GM23248 (cell line): ENCODE measurements around the gene DNM1. TPM values are rescaled to one million over a fixed set of nuclear protein-coding genes. Genes with fewer than 3 reads are reported as not detected.
A peak's percentile ranks its signal among the peaks of the same experiment; 100 is the strongest.

Source experiments
- DNase-seq: peaks from one replicate; pipeline ENCODE4 v3.0.0-alpha.2; 2015
- H2AFZ ChIP-seq: fragments of 200-600 bp; sonication (generic); 2 replicates; pipeline ENCODE4 v1.6.1; 2016; ENCODE audit warnings: antibody characterized with exemption
- H3F3A ChIP-seq: fragments of 200-600 bp; sonication (generic); 2 replicates; pipeline ENCODE4 v1.6.1; 2016; ENCODE audit warnings: mild to moderate bottlenecking, antibody characterized with exemption, mixed run types; ENCODE audit not compliant: insufficient read depth
- H3K27ac ChIP-seq: fragments of 200-600 bp; sonication (generic); 2 replicates; pipeline ENCODE4 v1.5.1; 2016; ENCODE audit warnings: mild to moderate bottlenecking
- H3K27me3 ChIP-seq: fragments of 200-600 bp; sonication (generic); replicated peaks from 2 replicates; pipeline ENCODE4 v1.6.1; 2016; ENCODE audit warnings: mild to moderate bottlenecking; ENCODE audit not compliant: insufficient read depth
- H3K36me3 ChIP-seq: fragments of 200-600 bp; sonication (generic); 2 replicates; pipeline ENCODE4 v1.6.1; 2016; ENCODE audit warnings: low read depth, mild to moderate bottlenecking
- H3K4me1 ChIP-seq: fragments of 200-600 bp; sonication (generic); 2 replicates; pipeline ENCODE4 v1.6.1; 2016; ENCODE audit warnings: mild to moderate bottlenecking; ENCODE audit not compliant: insufficient read depth
- H3K4me2 ChIP-seq: fragments of 200-600 bp; sonication (generic); one replicate; pipeline ENCODE4 v1.6.1; 2016; ENCODE audit warnings: mild to moderate bottlenecking; ENCODE audit not compliant: unreplicated experiment
- H3K4me3 ChIP-seq: fragments of 200-600 bp; sonication (generic); 2 replicates; pipeline ENCODE4 v1.5.1; 2016; ENCODE audit warnings: mild to moderate bottlenecking
- H3K79me2 ChIP-seq: fragments of 200-600 bp; sonication (generic); 2 replicates; pipeline ENCODE4 v1.6.1; 2016; ENCODE audit warnings: mild to moderate bottlenecking; ENCODE audit not compliant: insufficient read depth
- H3K9ac ChIP-seq: fragments of 200-600 bp; sonication (generic); 2 replicates; pipeline ENCODE4 v1.6.1; 2016; ENCODE audit warnings: mild to moderate bottlenecking
- H3K9me2 ChIP-seq: fragments of 200-600 bp; sonication (generic); 2 replicates; pipeline ENCODE4 v1.6.1; 2016; ENCODE audit warnings: mixed run types, mild to moderate bottlenecking, moderate library complexity; ENCODE audit not compliant: insufficient read depth
- H3K9me3 ChIP-seq: fragments of 200-600 bp; sonication (generic); one replicate; pipeline ENCODE4 v1.6.1; 2017; ENCODE audit warnings: low read depth
- H4K20me1 ChIP-seq: fragments of 200-600 bp; sonication (generic); 2 replicates; pipeline ENCODE4 v1.6.0; 2016; ENCODE audit not compliant: insufficient read depth
- EZH2 ChIP-seq: fragments of 200-600 bp; sonication (generic); IDR thresholded peaks from 2 replicates; pipeline ENCODE4 v1.6.1; 2018; ENCODE audit warnings: antibody characterized with exemption, mild to moderate bottlenecking; ENCODE audit not compliant: insufficient read depth, poor library complexity, severe bottlenecking
- EZH2phosphoT487 ChIP-seq: fragments of 200-600 bp; sonication (generic); IDR thresholded peaks from 2 replicates; pipeline ENCODE4 v1.6.1; 2018; ENCODE audit warnings: antibody characterized with exemption, moderate library complexity, mild to moderate bottlenecking, low read depth; ENCODE audit not compliant: insufficient read depth
- WGBS, 2 experiments: methylation state at CpG; one replicate each; pipeline ENCODE4 v1.1.6; 2015 to 2017; ENCODE audit warnings: low lambda C conversion rate in 2 of 2, low coverage in 1 of 2; ENCODE audit errors: missing lambda C conversion rate in 2 of 2; 5-methylcytosine and 5-hydroxymethylcytosine counted together
- in situ Hi-C: fragments of 300-500 bp; cut with MboI; formaldehyde crosslinking; loops from 2 replicates; pipeline ENCODE4 v1.15.0; 2020
- polyA plus RNA-seq: library from polyadenylated mRNA; unstranded; fragments of >200 nt; fragmentation: Nextera tagmentation; extraction: Ambion mirVana; gene quantifications from 2 replicates; pipeline ENCODE4 v1.2.1, GENCODE V29; 2016
- total RNA-seq: library from RNA; depleted of rRNA; stranded (reverse); fragments of >200 nt; shearing (Covaris generic); gene quantifications from 2 replicates; pipeline ENCODE4 v1.2.3, GENCODE V29; 2014

Gene DNM1
- total and polyA plus RNA-seq, 2 experiments from 2014 or later, result 12.1 to 19.0 TPM

- 77 to 78% methylated on average over 14 of the region's 14 CpGs for WGBS, 2 experiments
- peak overlapping the region; percentile 67 for H3K27ac ChIP-seq
Observed at GRCh38 chr9:128193469-128194096, 9.6 kb upstream of the DNM1 start.

GRCh38 chr9:128201441-128202369 lies 1.5 kb upstream of the DNM1 start:
- peak; percentile 62 for DNase-seq
- Histone ChIP-seq H3K9me3 (no peaks in the 10 kb centered on the region), H3K27ac (peak overlapping the region; percentile 21; the same call in 1 of the 2 replicates), H2AFZ (peak overlapping the region; percentile 29; the same call in 1 of the 2 replicates), H3K4me3 (no peak overlapping the region), H3K9me2 (no peaks in the 10 kb centered on the region), H3K9ac (no peak overlapping the region), H3K79me2 (peaks cover 15% of the 10 kb centered on the region; the same call in 1 of the 2 replicates), H4K20me1 (no peaks in the 10 kb centered on the region), H3F3A (peaks cover 11% of the 10 kb centered on the region; the same call in 1 of the 2 replicates), H3K4me2 (no peak overlapping the region), H3K4me1 (peaks cover 9% of the 10 kb centered on the region), H3K27me3 (no peaks in the 10 kb centered on the region), H3K36me3 (no peaks in the 10 kb centered on the region)
- in situ Hi-C loops, result no loop called here
- no peak for TF ChIP-seq EZH2phosphoT487
- no peak for TF ChIP-seq EZH2
- WGBS, 2 experiments, result 57 to 61% methylated on average over 13 of the region's 13 CpGs

More at GRCh38 chr9:128193469-128194096, 9.6 kb upstream of the DNM1 start:
- Histone ChIP-seq H3K9me2 (no peaks in the 10 kb centered on the region), H3K79me2 (peaks cover 26% of the 10 kb centered on the region), H3K9ac (peak overlapping the region; percentile 98), H3K4me1 (peaks cover 8% of the 10 kb centered on the region), H2AFZ (peak overlapping the region; percentile 90), H3K4me2 (peak overlapping the region; percentile 89), H3K9me3 (no peaks in the 10 kb centered on the region), H3K27me3 (no peaks in the 10 kb centered on the region), H3K4me3 (peak overlapping the region; percentile 82), H3K36me3 (peaks cover 5% of the 10 kb centered on the region; the same call in 1 of the 2 replicates), H4K20me1 (no peaks in the 10 kb centered on the region), H3F3A (peaks cover 9% of the 10 kb centered on the region; the same call in 1 of the 2 replicates)
- TF ChIP-seq EZH2, result no peak
- TF ChIP-seq EZH2phosphoT487, result no peak
- in situ Hi-C loops, result no loop called here
- no peak for DNase-seq

GRCh38 chr9:128202648-128203023 lies 543 bp upstream of the DNM1 start:
- peak overlapping the region; percentile 48 for H2AFZ ChIP-seq
- in situ Hi-C loops, result no loop called here

More at GRCh38 chr9:128202648-128203023, 543 bp upstream of the DNM1 start:
- DNase-seq, result no peak
- H4K20me1 ChIP-seq, result no peaks in the 10 kb centered on the region
- H3K79me2 ChIP-seq, result peaks cover 15% of the 10 kb centered on the region; the same call in 1 of the 2 replicates
- peak overlapping the region; percentile 21; the same call in 1 of the 2 replicates for H3K27ac ChIP-seq
- no peaks in the 10 kb centered on the region for H3K36me3 ChIP-seq
- peaks cover 11% of the 10 kb centered on the region; the same call in 1 of the 2 replicates for H3F3A ChIP-seq
- H3K9me3 ChIP-seq, result no peaks in the 10 kb centered on the region
- no peak for TF ChIP-seq EZH2phosphoT487
- TF ChIP-seq EZH2, result no peak
- peak overlapping the region; percentile 47 for H3K4me2 ChIP-seq
- H3K9me2 ChIP-seq, result no peaks in the 10 kb centered on the region
- H3K9ac ChIP-seq, result 0 out of 2 replicates have a peak overlapping the region, but pooled peaks have one; percentile 1
- no peak overlapping the region for H3K4me3 ChIP-seq
- H3K27me3 ChIP-seq, result no peaks in the 10 kb centered on the region
- peaks cover 9% of the 10 kb centered on the region for H3K4me1 ChIP-seq
- 0% methylated on average over 2 of the region's 2 CpGs for WGBS, 2 experiments
